DOHH2 (cell line): ENCODE measurements around the gene KLF16.
A peak's percentile ranks its signal among the peaks of the same experiment; 100 is the strongest.

Source experiments
- H3F3A ChIP-seq: fragments of 200-600 bp; sonication (generic), shearing (Covaris generic); 2 replicates; pipeline ENCODE4 v1.6.0; 2016; ENCODE audit warnings: antibody characterized with exemption, mild to moderate bottlenecking; ENCODE audit not compliant: control insufficient read depth, insufficient read depth
- H3K27ac ChIP-seq: fragments of 200-600 bp; sonication (generic); 2 replicates; pipeline ENCODE4 v1.5.1; 2014; ENCODE audit warnings: low read depth, mild to moderate bottlenecking, low read length, moderate library complexity
- H3K27me3 ChIP-seq: fragments of 200-600 bp; sonication (generic); 2 replicates; pipeline ENCODE4 v1.6.1; 2014; ENCODE audit warnings: mild to moderate bottlenecking, low read length, mixed read lengths; ENCODE audit not compliant: control insufficient read depth
- H3K36me3 ChIP-seq: fragments of 200-600 bp; sonication (generic); 2 replicates; pipeline ENCODE4 v1.6.1; 2014; ENCODE audit warnings: mild to moderate bottlenecking, low read length, moderate library complexity, mixed read lengths; ENCODE audit not compliant: control insufficient read depth
- H3K4me1 ChIP-seq: fragments of 200-600 bp; sonication (generic); 2 replicates; pipeline ENCODE4 v1.6.1; 2014; ENCODE audit warnings: mild to moderate bottlenecking, low read length, mixed read lengths; ENCODE audit not compliant: control insufficient read depth
- H3K4me2 ChIP-seq: fragments of 200-600 bp; sonication (generic); 2 replicates; pipeline ENCODE4 v1.6.0; 2014; ENCODE audit warnings: mild to moderate bottlenecking, low read length, moderate library complexity
- H3K4me3 ChIP-seq: fragments of 200-600 bp; sonication (generic); 2 replicates; pipeline ENCODE4 v1.5.1; 2014; ENCODE audit warnings: mild to moderate bottlenecking, low read length, mixed read lengths
- H3K79me2 ChIP-seq: fragments of 200-600 bp; sonication (generic); 2 replicates; pipeline ENCODE4 v1.6.1; 2014; ENCODE audit warnings: mild to moderate bottlenecking, low read length, mixed read lengths; ENCODE audit not compliant: control insufficient read depth
- H3K9me2 ChIP-seq: fragments of 200-600 bp; sonication (generic); replicated peaks from 2 replicates; pipeline ENCODE4 v1.6.1; 2014; ENCODE audit warnings: mild to moderate bottlenecking, low read length, mixed read lengths; ENCODE audit not compliant: control insufficient read depth
- H3K9me3 ChIP-seq: fragments of 200-600 bp; sonication (generic); 2 replicates; pipeline ENCODE4 v1.6.1; 2014; ENCODE audit warnings: antibody characterized with exemption, low read length, mixed read lengths; ENCODE audit not compliant: control insufficient read depth, insufficient read depth
- H4K20me1 ChIP-seq: fragments of 200-600 bp; sonication (generic); 2 replicates; pipeline ENCODE4 v1.6.0; 2014; ENCODE audit warnings: low read depth, mild to moderate bottlenecking, antibody characterized with exemption, low read length, moderate library complexity; ENCODE audit not compliant: control insufficient read depth, insufficient read depth
- CTCF ChIP-seq: fragments of 200-600 bp; sonication (generic); IDR thresholded peaks from one replicate; pipeline ENCODE4 v1.5.1; 2014; ENCODE audit warnings: antibody characterized with exemption, mild to moderate bottlenecking, low read depth, low read length; ENCODE audit not compliant: poor library complexity, severe bottlenecking
- EZH2phosphoT487 ChIP-seq: fragments of 200-600 bp; sonication (generic); IDR thresholded peaks from 2 replicates; pipeline ENCODE4 v1.6.1; 2017; ENCODE audit warnings: borderline replicate concordance, mild to moderate bottlenecking, antibody characterized with exemption, low read length, moderate library complexity, mixed read lengths

The KLF16 gene

DNA sequence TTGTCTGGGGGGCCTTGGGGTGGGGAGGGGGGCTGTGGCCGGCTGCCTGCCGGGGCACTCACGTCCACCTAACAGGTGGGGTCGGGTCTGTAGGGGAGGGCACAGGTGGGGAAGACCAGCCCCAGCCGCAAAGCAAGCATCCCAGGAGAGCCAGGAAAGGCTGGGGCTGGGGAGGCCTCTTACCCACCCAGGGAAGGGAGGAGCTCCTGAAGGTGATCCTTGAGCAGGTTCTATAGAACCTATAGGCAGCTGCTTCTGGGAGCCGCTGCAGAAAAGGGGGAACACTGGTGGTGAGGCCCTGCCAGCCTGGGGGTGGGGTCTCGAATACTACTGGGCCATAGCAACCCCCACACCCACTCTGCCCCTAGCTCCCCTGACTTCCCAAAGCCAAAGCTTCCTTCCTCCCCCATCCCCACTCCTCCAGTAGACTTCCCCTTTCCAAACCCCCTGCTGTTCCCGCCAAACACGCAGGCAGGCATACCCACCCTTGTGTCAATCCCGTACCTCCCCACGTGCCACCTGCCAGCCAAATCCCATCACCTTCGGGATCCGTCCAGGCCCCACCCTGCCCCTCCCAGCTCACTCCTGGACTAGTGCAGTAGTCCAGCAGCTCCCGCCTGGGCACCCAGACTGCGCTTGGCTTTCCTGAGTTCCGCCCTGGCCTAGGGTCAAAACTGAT, 5.6 kb downstream of the KLF16 start:
- Histone ChIP-seq H3K79me2 (peaks cover 96% of the 10 kb centered on the region), H3K9me3 (no peaks in the 10 kb centered on the region), H3K4me2 (peak overlapping the region; percentile 98), H3F3A (peaks cover 18% of the 10 kb centered on the region), H3K27me3 (no peaks in the 10 kb centered on the region), H3K4me3 (peak overlapping the region; percentile 78), H3K9me2 (no peaks in the 10 kb centered on the region), H4K20me1 (peaks cover 13% of the 10 kb centered on the region; the same call in 1 of the 2 replicates), H3K36me3 (peaks cover 10% of the 10 kb centered on the region), H3K27ac (peak overlapping the region; percentile 80), H3K4me1 (peaks cover 94% of the 10 kb centered on the region)
- TF ChIP-seq EZH2phosphoT487 (no peak), CTCF (no peak)

- H3K79me2 ChIP-seq: peaks cover 97% of the 10 kb centered on the region
- H3F3A ChIP-seq: peaks cover 18% of the 10 kb centered on the region
- no peaks in the 10 kb centered on the region for H3K9me3 ChIP-seq
- no peaks in the 10 kb centered on the region for H3K9me2 ChIP-seq
- TF ChIP-seq EZH2phosphoT487: no peak
- no peak for TF ChIP-seq CTCF
- H3K27me3 ChIP-seq: no peaks in the 10 kb centered on the region
- peak overlapping the region; percentile 78 for H3K4me3 ChIP-seq
- H3K27ac ChIP-seq: peak overlapping the region; percentile 80
- peaks cover 10% of the 10 kb centered on the region for H3K36me3 ChIP-seq
- H3K4me1 ChIP-seq: peaks cover 99% of the 10 kb centered on the region
- H4K20me1 ChIP-seq: peaks cover 16% of the 10 kb centered on the region; the same call in 1 of the 2 replicates
- H3K4me2 ChIP-seq: peak overlapping the region; percentile 98
Measured at GRCh38 chr19:1856698-1857603, 6.4 kb downstream of the KLF16 start.

- H3K4me2 ChIP-seq: peak overlapping the region; percentile 98
- H3K4me3 ChIP-seq: peak overlapping the region; percentile 78
- H3K9me2 ChIP-seq: no peaks in the 10 kb centered on the region
- no peaks in the 10 kb centered on the region for H3K27me3 ChIP-seq
- peaks cover 10% of the 10 kb centered on the region for H3K36me3 ChIP-seq
- peaks cover 18% of the 10 kb centered on the region for H3F3A ChIP-seq
- peak overlapping the region; percentile 80 for H3K27ac ChIP-seq
- peaks cover 96% of the 10 kb centered on the region for H3K79me2 ChIP-seq
- H4K20me1 ChIP-seq: peaks cover 13% of the 10 kb centered on the region; the same call in 1 of the 2 replicates
- H3K4me1 ChIP-seq: peaks cover 99% of the 10 kb centered on the region
- no peaks in the 10 kb centered on the region for H3K9me3 ChIP-seq
- TF ChIP-seq CTCF (no peak), EZH2phosphoT487 (no peak)
Measured at GRCh38 chr19:1856345-1856697, 7.1 kb downstream of the KLF16 start.
